Large intestine (tissue), 3 donors: ENCODE data around the gene DSPP. TPM values are rescaled to one million over a fixed set of nuclear protein-coding genes. Genes with fewer than 3 reads are reported as not detected.
A peak's percentile ranks its signal among the peaks of the same experiment; 100 is the strongest.

Experiments used
- DNase-seq, 2 donors: peaks; one replicate each; pipeline versions ENCODE4 v3.0.0 to v3.0.0-alpha.2; 2013
- H3K27ac ChIP-seq: one replicate; pipeline ENCODE4 v1.5.1; 2013; ENCODE audit warnings: low read length
- H3K27me3 ChIP-seq: 2 replicates; pipeline ENCODE4 v1.6.1; 2013; ENCODE audit warnings: low read length; ENCODE audit not compliant: control insufficient read depth, insufficient read depth
- H3K36me3 ChIP-seq: 2 replicates; pipeline ENCODE4 v1.6.1; 2013; ENCODE audit warnings: low read length; ENCODE audit not compliant: control insufficient read depth, insufficient read depth
- H3K4me1 ChIP-seq: one replicate; pipeline ENCODE4 v1.6.1; 2013; ENCODE audit warnings: low read length; ENCODE audit not compliant: control insufficient read depth, insufficient read depth
- H3K4me3 ChIP-seq: one replicate; pipeline ENCODE4 v1.5.1; 2013; ENCODE audit warnings: low read length
- H3K9me3 ChIP-seq: one replicate; pipeline ENCODE4 v1.6.1; 2013; ENCODE audit warnings: mild to moderate bottlenecking, low read depth, low read length, moderate library complexity; ENCODE audit not compliant: control insufficient read depth
- WGBS: methylation state at CpG from one replicate; pipeline ENCODE4 v1.1.5; 2013; ENCODE audit warnings: low lambda C conversion rate; ENCODE audit not compliant: insufficient coverage; 5-methylcytosine and 5-hydroxymethylcytosine counted together
- polyA plus RNA-seq: library from polyadenylated mRNA; unstranded; fragments of 120-200 nt; gene quantifications from one replicate; pipeline ENCODE4 v1.2.1, GENCODE V29; 2013

The DSPP gene
- polyA plus RNA-seq, 1 donor, result 0.01 TPM

DNA sequence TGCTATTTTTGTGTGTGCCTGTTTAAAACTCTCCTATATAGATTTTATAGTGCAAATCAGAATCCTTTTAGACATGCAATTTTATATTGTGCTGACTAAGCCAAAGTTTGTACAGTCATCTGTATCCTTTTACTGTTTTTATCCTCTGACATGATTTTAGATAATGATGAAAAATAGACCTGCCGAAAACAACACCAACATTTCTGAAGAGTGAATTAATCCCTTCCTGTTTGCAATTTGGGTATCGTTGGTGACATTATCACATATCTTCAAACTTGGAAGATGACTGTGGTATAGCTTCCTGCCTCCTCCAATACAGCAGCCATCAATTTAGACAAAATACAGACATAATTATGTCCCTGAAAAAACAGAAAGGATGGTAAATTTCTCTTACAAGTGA, 28.9 kb upstream of the DSPP start:
- Histone ChIP-seq H3K27me3 (no peaks in the 10 kb centered on the region), H3K27ac (no peak overlapping the region), H3K4me1 (no peaks in the 10 kb centered on the region), H3K36me3 (no peaks in the 10 kb centered on the region), H3K4me3 (no peak overlapping the region), H3K9me3 (no peaks in the 10 kb centered on the region)
- no CpG with 5 or more reads among the region's 2 CpGs for WGBS
- DNase-seq, result no peak

GRCh38 chr4:87580057-87580456, 28.3 kb upstream of the DSPP start:
- no CpG with 5 or more reads among the region's 3 CpGs for WGBS
- no peaks in the 10 kb centered on the region for H3K36me3 ChIP-seq
- DNase-seq, result no peak
- no peaks in the 10 kb centered on the region for H3K4me1 ChIP-seq
- H3K27ac ChIP-seq, result no peak overlapping the region
- no peaks in the 10 kb centered on the region for H3K27me3 ChIP-seq
- no peak overlapping the region for H3K4me3 ChIP-seq
- no peaks in the 10 kb centered on the region for H3K9me3 ChIP-seq

GRCh38 chr4:87584222-87584908, 24.0 kb upstream of the DSPP start:
- Histone ChIP-seq H3K27ac (no peak overlapping the region), H3K9me3 (no peaks in the 10 kb centered on the region)
- WGBS, result no CpG with 5 or more reads among the region's 2 CpGs

GRCh38 chr4:87589531-87589930, 18.8 kb upstream of the DSPP start:
- no peak overlapping the region for H3K4me3 ChIP-seq
- H3K36me3 ChIP-seq, result no peaks in the 10 kb centered on the region
- DNase-seq, result peak; percentile 5 to 14
- no peaks in the 10 kb centered on the region for H3K9me3 ChIP-seq
- no peaks in the 10 kb centered on the region for H3K4me1 ChIP-seq
- no peaks in the 10 kb centered on the region for H3K27me3 ChIP-seq
- no peak overlapping the region for H3K27ac ChIP-seq

More at GRCh38 chr4:87584222-87584908, 24.0 kb upstream of the DSPP start:
- no peak for DNase-seq
- no peak overlapping the region for H3K4me3 ChIP-seq
- no peaks in the 10 kb centered on the region for H3K4me1 ChIP-seq
- H3K27me3 ChIP-seq, result no peaks in the 10 kb centered on the region
- H3K36me3 ChIP-seq, result no peaks in the 10 kb centered on the region

DNA sequence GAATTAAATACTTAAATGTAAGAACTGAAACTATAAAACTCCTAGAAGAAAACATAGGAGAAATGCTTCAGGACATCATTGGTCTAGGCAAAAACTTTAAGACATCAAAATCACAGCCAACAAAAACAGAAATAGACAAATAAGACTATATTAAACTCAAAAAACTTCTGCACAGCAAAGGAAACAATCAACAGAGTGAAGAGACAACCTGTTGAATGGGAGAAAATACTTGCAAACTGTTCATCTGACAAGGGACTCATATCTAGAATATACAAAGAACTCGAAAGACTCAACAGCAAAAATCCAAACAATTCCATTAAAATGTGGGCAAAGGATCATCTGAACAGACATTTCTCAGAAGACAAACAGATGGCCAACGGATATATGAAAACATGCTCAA, 16.2 kb upstream of the DSPP start:
- no peaks in the 10 kb centered on the region for H3K36me3 ChIP-seq
- no peaks in the 10 kb centered on the region for H3K4me1 ChIP-seq
- no peaks in the 10 kb centered on the region for H3K9me3 ChIP-seq
- no CpG with 5 or more reads among the region's 2 CpGs for WGBS
- no peak overlapping the region for H3K4me3 ChIP-seq
- no peak overlapping the region for H3K27ac ChIP-seq
- no peak for DNase-seq
- no peaks in the 10 kb centered on the region for H3K27me3 ChIP-seq

DNA sequence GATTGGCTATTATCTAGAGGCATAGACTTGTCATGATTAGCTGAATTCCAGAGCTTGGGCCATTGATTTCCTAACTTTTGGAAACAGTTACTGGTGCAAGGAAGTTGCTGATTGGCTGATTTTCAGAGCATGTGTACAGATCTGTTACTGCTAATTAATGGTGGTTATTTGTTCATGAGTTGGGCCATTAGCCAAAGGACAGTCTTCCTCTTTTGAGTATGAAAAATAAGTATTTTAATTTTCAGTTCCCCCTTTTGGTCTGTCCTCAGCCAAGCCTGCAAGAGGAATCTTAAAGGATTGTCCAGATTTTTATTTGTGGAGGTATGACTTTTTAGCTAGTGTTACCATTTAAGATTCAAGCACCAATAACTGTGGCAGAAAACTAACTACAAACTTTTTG, 7.0 kb upstream of the DSPP start:
- DNase-seq, result no peak
- no peak overlapping the region for H3K4me3 ChIP-seq
- H3K27ac ChIP-seq, result no peak overlapping the region
- H3K36me3 ChIP-seq, result no peaks in the 10 kb centered on the region
- no peaks in the 10 kb centered on the region for H3K4me1 ChIP-seq
- H3K27me3 ChIP-seq, result no peaks in the 10 kb centered on the region
- H3K9me3 ChIP-seq, result no peaks in the 10 kb centered on the region

DNA sequence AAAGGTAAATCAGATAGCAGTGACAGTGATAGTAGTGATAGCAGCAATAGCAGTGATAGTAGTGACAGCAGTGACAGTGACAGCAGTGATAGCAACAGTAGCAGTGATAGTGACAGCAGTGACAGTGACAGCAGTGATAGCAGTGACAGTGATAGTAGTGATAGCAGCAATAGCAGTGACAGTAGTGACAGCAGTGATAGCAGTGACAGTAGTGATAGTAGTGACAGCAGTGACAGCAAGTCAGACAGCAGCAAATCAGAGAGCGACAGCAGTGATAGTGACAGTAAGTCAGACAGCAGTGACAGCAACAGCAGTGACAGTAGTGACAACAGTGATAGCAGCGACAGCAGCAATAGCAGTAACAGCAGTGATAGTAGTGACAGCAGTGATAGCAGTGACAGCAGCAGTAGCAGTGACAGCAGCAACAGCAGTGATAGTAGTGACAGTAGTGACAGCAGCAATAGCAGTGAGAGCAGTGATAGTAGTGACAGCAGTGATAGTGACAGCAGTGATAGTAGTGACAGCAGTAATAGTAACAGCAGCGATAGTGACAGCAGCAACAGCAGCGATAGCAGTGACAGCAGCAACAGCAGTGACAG, 6.1 kb downstream of the DSPP start:
- no CpG with 5 or more reads among the region's 4 CpGs for WGBS
- no peak overlapping the region for H3K27ac ChIP-seq
- H3K4me3 ChIP-seq, result no peak overlapping the region
- no peaks in the 10 kb centered on the region for H3K9me3 ChIP-seq
- H3K36me3 ChIP-seq, result no peaks in the 10 kb centered on the region
- H3K4me1 ChIP-seq, result no peaks in the 10 kb centered on the region
- no peaks in the 10 kb centered on the region for H3K27me3 ChIP-seq
- no peak for DNase-seq

DNA sequence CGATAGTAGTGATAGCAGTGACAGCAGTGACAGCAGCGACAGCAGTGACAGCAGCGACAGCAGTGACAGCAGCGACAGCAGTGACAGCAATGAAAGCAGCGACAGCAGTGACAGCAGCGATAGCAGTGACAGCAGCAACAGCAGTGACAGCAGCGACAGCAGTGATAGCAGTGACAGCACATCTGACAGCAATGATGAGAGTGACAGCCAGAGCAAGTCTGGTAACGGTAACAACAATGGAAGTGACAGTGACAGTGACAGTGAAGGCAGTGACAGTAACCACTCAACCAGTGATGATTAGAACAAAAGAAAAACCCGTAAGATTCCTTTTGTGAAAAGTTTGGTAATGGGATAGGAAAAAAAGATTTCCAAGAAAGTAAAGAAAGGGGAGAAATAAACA, 7.9 kb downstream of the DSPP start:
- WGBS, result 46% methylated on average over 3 of the region's 9 CpGs
- H3K27ac ChIP-seq, result no peak overlapping the region
- no peaks in the 10 kb centered on the region for H3K36me3 ChIP-seq
- H3K4me1 ChIP-seq, result no peaks in the 10 kb centered on the region
- H3K27me3 ChIP-seq, result no peaks in the 10 kb centered on the region
- DNase-seq, result no peak
- H3K9me3 ChIP-seq, result no peaks in the 10 kb centered on the region
- no peak overlapping the region for H3K4me3 ChIP-seq

DNA sequence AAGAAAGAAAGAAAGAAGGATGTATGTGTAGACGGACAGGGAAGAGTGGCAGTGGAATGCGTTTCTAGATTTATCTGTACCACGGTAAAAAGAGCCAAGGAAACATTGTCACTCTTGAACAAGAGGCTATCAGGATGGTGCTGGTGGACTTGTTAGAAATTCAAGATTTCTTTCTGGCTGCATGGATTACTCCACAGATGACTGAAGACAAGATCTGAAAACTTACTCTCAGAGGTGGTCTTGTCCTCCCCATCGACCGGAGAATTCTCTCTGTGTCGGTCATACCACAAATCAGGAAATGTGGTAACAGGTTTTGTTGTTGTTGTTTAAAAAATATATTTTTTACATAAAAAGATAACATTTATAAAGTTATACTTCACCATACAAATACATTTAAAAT, 11.8 kb downstream of the DSPP start:
- H3K27ac ChIP-seq, result no peak overlapping the region
- no peaks in the 10 kb centered on the region for H3K9me3 ChIP-seq
- H3K36me3 ChIP-seq, result no peaks in the 10 kb centered on the region
- no peaks in the 10 kb centered on the region for H3K4me1 ChIP-seq
- no CpG with 5 or more reads among the region's 6 CpGs for WGBS
- H3K27me3 ChIP-seq, result no peaks in the 10 kb centered on the region
- no peak overlapping the region for H3K4me3 ChIP-seq
- no peak for DNase-seq

GRCh38 chr4:87620491-87620890, 12.2 kb downstream of the DSPP start:
- no peaks in the 10 kb centered on the region for H3K9me3 ChIP-seq
- no peaks in the 10 kb centered on the region for H3K4me1 ChIP-seq
- DNase-seq, result no peak
- no peaks in the 10 kb centered on the region for H3K27me3 ChIP-seq
- no peak overlapping the region for H3K27ac ChIP-seq
- H3K36me3 ChIP-seq, result no peaks in the 10 kb centered on the region
- no peak overlapping the region for H3K4me3 ChIP-seq

- H3K27ac ChIP-seq, result no peak overlapping the region
- 61% methylated on average over 2 of the region's 8 CpGs for WGBS
Measured at GRCh38 chr4:87622303-87622702, 14.0 kb downstream of the DSPP start.

More at GRCh38 chr4:87622303-87622702, 14.0 kb downstream of the DSPP start:
- Histone ChIP-seq H3K9me3 (no peaks in the 10 kb centered on the region), H3K36me3 (no peaks in the 10 kb centered on the region), H3K27me3 (no peaks in the 10 kb centered on the region), H3K4me3 (no peak overlapping the region), H3K4me1 (no peaks in the 10 kb centered on the region)
- DNase-seq, result no peak
